GM12878 (cell line): Measurements from ENCODE around the gene CSNK2A1. TPM values are rescaled to one million over a fixed set of nuclear protein-coding genes. Genes with fewer than 3 reads are reported as not detected.
"Not testable (repeated sequence)": the region's sequence is repeated elsewhere in the genome, so short reads cannot be mapped to it uniquely, and the experiment has no call there.

Experiments
- ATAC-seq: fragments of 200-7000 bp; cut with Tn5 transposase; 3 replicates; pipeline ENCODE4 v1.9.1; 2020; ENCODE audit warnings: mild to moderate bottlenecking, moderate library complexity
- BruUV-seq: library from RNA; stranded (reverse); fragments of 400-500 nt; replicated peaks from 2 replicates; lab custom pipeline; 2021; lab: Mats Ljungman, UMichigan
- CTCF ChIA-PET: fragments of 300-600 bp; sonication (Branson Sonifier 250); formaldehyde crosslinking; extraction: SDS; loops from one replicate; lab custom pipeline; 2021; ENCODE audit warnings: inconsistent platforms; lab: Yijun Ruan, JAX
- POLR2A ChIA-PET: fragments of 350-600 bp; formaldehyde crosslinking; extraction: SDS; loops from one replicate; lab custom pipeline; 2021; ENCODE audit warnings: inconsistent platforms; lab: Charles Lee
- RAD21 ChIA-PET: fragments of 300-600 bp; sonication (Branson Sonifier 250); formaldehyde crosslinking; loops from one replicate; lab custom pipeline; 2023; ENCODE audit warnings: antibody characterized with exemption; ENCODE audit not compliant: unreplicated experiment; lab: Charles Lee
- SMC1A ChIA-PET: fragments of 300-600 bp; sonication (Branson Sonifier 250); formaldehyde crosslinking; loops from one replicate; lab custom pipeline; 2023; ENCODE audit not compliant: unreplicated experiment, uncharacterized antibody; lab: Charles Lee
- DNase-seq: peaks from one replicate; pipeline ENCODE4 v3.0.0-alpha.2; 2011; ENCODE audit warnings: low read depth, low spot score
- FAIRE-seq: peaks from 3 replicates; lab custom pipeline; 2011; peaks lifted over from hg19 to GRCh38; lab: Jason Lieb, UNC
- H2AFZ ChIP-seq: 2 replicates; pipeline ENCODE4 v1.6.0; 2011; ENCODE audit warnings: low read depth, low read length, control low read depth; ENCODE audit not compliant: control insufficient read depth
- H3K27ac ChIP-seq: 2 replicates; pipeline ENCODE4 v1.5.1; 2011; ENCODE audit warnings: control low read depth; ENCODE audit not compliant: control insufficient read depth, insufficient read depth
- H3K27me3 ChIP-seq, 2 experiments: replicated peaks in 1 of 2; 2 replicates each; pipeline versions ENCODE4 v1.6.0 to v1.6.1; 2011; ENCODE audit warnings: low read length in 1 of 2; ENCODE audit not compliant: control insufficient read depth in 2 of 2, insufficient read depth in 2 of 2
- H3K36me3 ChIP-seq, 2 experiments: 2 replicates each; pipeline ENCODE4 v1.5.1; 2011; ENCODE audit warnings: low read length in 1 of 2; ENCODE audit not compliant: control insufficient read depth in 2 of 2, insufficient read depth in 2 of 2
- H3K4me1 ChIP-seq: 2 replicates; pipeline ENCODE4 v1.6.1; 2011; ENCODE audit warnings: mild to moderate bottlenecking, low read length, moderate library complexity, mixed read lengths; ENCODE audit not compliant: control insufficient read depth, insufficient read depth
- H3K4me2 ChIP-seq: 2 replicates; pipeline ENCODE4 v1.6.0; 2011; ENCODE audit warnings: control low read depth; ENCODE audit not compliant: control insufficient read depth, insufficient read depth
- H3K4me3 ChIP-seq: fragments of 200-600 bp; sonication (generic); 2 replicates; pipeline ENCODE4 v1.5.1; 2016
- H3K79me2 ChIP-seq: 2 replicates; pipeline ENCODE4 v1.6.0; 2011; ENCODE audit warnings: low read length; ENCODE audit not compliant: control insufficient read depth, insufficient read depth
- H3K9ac ChIP-seq: 2 replicates; pipeline ENCODE4 v1.8.0; 2011; ENCODE audit warnings: low read length, control low read depth, mixed read lengths; ENCODE audit not compliant: control insufficient read depth, insufficient read depth
- H3K9me3 ChIP-seq: replicated peaks from 3 replicates; pipeline ENCODE4 v1.5.1; 2011; ENCODE audit warnings: mild to moderate bottlenecking, low read length; ENCODE audit not compliant: control insufficient read depth, insufficient read depth
- H4K20me1 ChIP-seq: 2 replicates; pipeline ENCODE4 v1.6.0; 2011; ENCODE audit not compliant: control insufficient read depth, insufficient read depth
- CHD4 ChIP-seq: fragments of 200-600 bp; sonication (generic); IDR thresholded peaks from 2 replicates; pipeline ENCODE4 v1.6.1; 2016; ENCODE audit warnings: mild to moderate bottlenecking
- STAT3 ChIP-seq: IDR thresholded peaks from 2 replicates; pipeline ENCODE4 v1.6.1; 2011; ENCODE audit warnings: low read depth, low read length, improper control_type of control experiment
- WGBS: methylation state at CpG from one replicate; pipeline ENCODE4 v1.1.6; 2016; ENCODE audit warnings: low lambda C conversion rate; ENCODE audit not compliant: insufficient replicate concordance, insufficient coverage; ENCODE audit errors: missing lambda C conversion rate; 5-methylcytosine and 5-hydroxymethylcytosine counted together
- in situ Hi-C: fragments of 300-500 bp; cut with MboI; formaldehyde crosslinking; loops from 9 replicates; pipeline ENCODE4 v1.14.3; 2018; ENCODE audit warnings: mixed read lengths
- intact Hi-C: fragments of 100-400 bp; cut with micrococcal nuclease; formaldehyde crosslinking; loops from one replicate; pipeline ENCODE4 v1.14.2; 2022; ENCODE audit not compliant: unreplicated experiment
- polyA plus RNA-seq, 11 experiments: library from polyadenylated mRNA; depleted of rRNA in 4 of 11; unstranded in 6 of 11; stranded (reverse) in 5 of 11; fragments of >200 nt; fragmentation: Nextera tagmentation in 4 of 11; fragmentation: Illumina TruSeq in 1 of 11; extraction: Ambion mirVana in 4 of 11; extraction: Trizol in 1 of 11; gene quantifications; 1 replicate in 1 of 11; 2 replicates in 10 of 11; pipeline versions ENCODE4 v1.2.1 to v1.2.3, GENCODE V29; 2011 to 2016; ENCODE audit warnings: inconsistent platforms in 2 of 11, missing spikeins in 2 of 11, low read depth in 1 of 11
- total RNA-seq, 4 experiments: library from RNA; depleted of rRNA in 3 of 4; stranded (reverse); fragments of >200 nt in 3 of 4; fragmentation: Illumina TruSeq in 1 of 4; extraction: Trizol in 1 of 4; gene quantifications; 2 replicates each; pipeline versions ENCODE4 v1.2.1 to v1.2.3, GENCODE V29; 2013 to 2021

Gene CSNK2A1
- total and polyA plus RNA-seq, 10 of the 15 experiments (the other 5 are each of a cell fraction or from before 2014, with no cell fraction given), result 47.6 to 199 (median 95.0) TPM

DNA sequence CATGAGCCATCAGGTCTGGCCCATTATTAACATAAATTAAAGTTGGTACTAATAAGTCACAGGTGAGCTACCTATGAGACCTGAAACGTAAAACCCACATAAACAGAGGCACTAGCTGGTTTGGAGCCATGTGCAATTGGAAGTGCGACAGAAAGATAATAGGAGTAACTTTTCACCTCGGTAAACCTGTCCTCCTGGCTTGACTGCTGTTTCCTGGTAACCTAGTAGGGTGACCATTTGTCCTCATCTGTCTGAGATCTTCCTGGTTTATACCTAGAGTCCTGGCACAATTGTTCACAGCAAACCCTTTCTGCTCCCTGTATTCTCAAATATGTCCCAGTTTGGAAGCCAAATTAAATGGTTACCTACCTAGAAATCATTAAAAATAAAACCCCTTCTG, 88.6 kb downstream of the CSNK2A1 start:
- no peak overlapping the region for H3K4me2 ChIP-seq
- no peak overlapping the region for H3K9ac ChIP-seq
- H3K9me3 ChIP-seq, result no peaks in the 10 kb centered on the region
- no peak overlapping the region for H2AFZ ChIP-seq
- H3K79me2 ChIP-seq, result peaks cover 30% of the 10 kb centered on the region
- H3K27ac ChIP-seq, result no peak overlapping the region
- ChIA-PET POLR2A (no interaction called here), CTCF (no interaction called here), SMC1A (no interaction called here), RAD21 (no interaction called here)
- FAIRE-seq (no peak), ATAC-seq (no peak), DNase-seq (no peak)
- TF ChIP-seq CHD4 (no peak), STAT3 (no peak)
- no peaks in the 10 kb centered on the region for H3K27me3 ChIP-seq
- intact Hi-C loops (no loop called here), in situ Hi-C loops (no loop called here)
- 94% methylated on average over 3 of the region's 3 CpGs for WGBS
- no peaks in the 10 kb centered on the region for H3K4me1 ChIP-seq
- no peak overlapping the region for H3K4me3 ChIP-seq
- no TSS peak for BruUV-seq
- H3K36me3 ChIP-seq, result no peaks in the 10 kb centered on the region; a peak in 1 of 4 replicates
- H4K20me1 ChIP-seq, result no peaks in the 10 kb centered on the region

DNA sequence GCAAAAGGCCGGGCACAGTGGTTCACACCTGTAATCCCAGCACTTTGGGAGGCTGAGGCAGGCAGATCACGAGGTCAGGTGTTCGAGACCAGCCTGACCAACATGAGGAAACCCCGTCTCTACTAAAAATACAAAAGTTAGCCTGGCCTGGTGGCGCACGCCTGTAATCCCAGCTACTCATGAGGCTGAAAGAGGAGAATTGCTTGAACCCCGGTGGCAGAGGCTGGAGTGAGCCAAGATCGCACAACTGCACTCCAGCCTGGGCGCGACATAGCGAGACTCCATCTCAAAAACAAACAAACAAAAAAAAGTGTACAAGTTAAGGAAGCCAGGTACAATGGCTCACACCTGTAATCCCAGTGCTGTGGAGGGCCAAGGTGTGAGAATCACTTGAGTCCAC, 91.6 kb downstream of the CSNK2A1 start:
- in situ Hi-C loops, H3K27ac ChIP-seq, H3K4me2 ChIP-seq, H3K36me3 ChIP-seq, FAIRE-seq, H3K27me3 ChIP-seq, H3K4me3 ChIP-seq, POLR2A ChIA-PET, H3K4me1 ChIP-seq, H3K9me3 ChIP-seq, H2AFZ ChIP-seq, CTCF ChIA-PET, H4K20me1 ChIP-seq, ATAC-seq, DNase-seq, BruUV-seq, intact Hi-C loops, RAD21 ChIA-PET, SMC1A ChIA-PET, H3K9ac ChIP-seq: not testable (repeated sequence)
- 92% methylated on average over 11 of the region's 11 CpGs for WGBS
- H3K79me2 ChIP-seq, result peaks cover 16% of the 10 kb centered on the region
